Measurements from ENCODE around the gene KCND3.

Gene KCND3

DNA sequence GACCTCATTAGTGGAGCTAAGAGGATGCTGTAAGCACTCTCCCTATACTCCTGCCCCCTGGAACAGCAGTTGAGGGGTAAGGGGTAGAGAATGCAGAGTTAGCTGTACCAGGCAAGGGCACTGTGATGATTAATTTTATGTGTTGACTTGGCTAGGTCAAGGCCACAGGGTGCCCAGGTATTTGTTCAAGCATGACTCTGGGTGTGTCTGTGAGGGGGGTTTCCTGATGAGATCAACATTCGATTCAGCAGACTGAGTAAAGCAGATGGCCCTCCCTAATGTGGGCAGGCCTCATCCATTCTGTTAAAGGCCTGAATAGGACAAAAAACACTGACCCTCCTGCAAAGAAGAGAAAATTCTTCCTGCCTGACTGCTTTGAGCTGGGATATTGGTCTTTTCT lies 110.8 kb downstream of the KCND3 start:
- no peak for DNase-seq

DNA sequence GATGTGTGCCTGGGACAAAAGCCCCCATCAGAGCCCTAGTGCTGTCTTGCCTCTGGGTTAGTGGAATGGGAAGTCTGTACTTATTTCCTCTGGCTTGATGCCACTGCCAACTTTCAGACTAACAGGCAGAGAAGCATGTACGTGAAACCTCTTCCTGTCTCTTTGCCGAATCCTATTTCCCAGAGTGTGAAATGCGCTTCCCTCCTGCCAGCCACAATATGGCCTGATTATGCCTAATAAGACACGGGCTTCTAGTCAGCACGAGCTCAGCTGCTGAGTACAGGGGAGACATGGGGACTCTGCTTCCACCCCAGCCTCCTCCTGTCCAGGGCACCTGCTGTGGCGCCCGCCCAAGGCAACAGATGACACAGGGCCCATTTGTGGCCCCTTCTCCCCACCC lies 111.4 kb downstream of the KCND3 start:
- no peak for DNase-seq

DNA sequence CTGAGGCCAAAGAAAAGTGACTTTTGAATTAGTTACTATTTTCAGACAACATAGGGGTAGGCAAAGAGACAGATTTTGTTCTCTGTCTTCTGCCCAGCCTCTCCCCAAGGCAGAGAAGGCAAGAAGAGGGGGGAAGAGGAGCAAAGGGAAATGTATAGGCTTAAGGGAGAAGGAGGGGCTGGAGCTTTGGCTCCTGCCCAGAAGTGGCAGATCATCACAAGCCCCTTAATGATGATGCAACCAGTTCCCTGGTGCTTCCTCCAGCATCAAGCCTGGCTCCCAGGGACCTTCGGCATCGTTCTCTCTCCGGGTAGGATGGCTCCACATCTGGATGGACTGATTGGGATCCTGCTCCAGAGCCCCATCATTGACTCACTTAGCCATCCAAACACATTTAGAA lies 112.8 kb downstream of the KCND3 start:
- DNase-seq: no peak

DNA sequence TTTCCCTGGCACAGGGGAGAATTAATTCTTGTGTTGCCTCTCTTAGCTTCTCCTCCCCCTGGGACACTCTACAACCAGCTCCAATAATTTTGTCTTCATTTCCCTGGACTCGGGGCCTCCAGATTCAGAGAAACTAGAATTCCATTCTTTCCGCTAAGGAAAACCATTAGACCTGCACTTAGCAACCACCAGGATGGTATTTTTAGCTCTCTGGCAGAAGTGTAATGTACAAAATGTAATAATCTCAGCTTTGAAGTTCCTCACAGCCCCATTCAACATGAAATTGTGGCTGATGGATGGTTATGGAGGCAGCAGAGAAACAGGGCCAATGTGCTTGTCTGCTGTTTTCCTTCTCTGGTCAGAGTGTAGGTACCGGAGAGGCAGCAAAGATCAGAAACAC lies 113.8 kb downstream of the KCND3 start:
- DNase-seq: no peak

DNA sequence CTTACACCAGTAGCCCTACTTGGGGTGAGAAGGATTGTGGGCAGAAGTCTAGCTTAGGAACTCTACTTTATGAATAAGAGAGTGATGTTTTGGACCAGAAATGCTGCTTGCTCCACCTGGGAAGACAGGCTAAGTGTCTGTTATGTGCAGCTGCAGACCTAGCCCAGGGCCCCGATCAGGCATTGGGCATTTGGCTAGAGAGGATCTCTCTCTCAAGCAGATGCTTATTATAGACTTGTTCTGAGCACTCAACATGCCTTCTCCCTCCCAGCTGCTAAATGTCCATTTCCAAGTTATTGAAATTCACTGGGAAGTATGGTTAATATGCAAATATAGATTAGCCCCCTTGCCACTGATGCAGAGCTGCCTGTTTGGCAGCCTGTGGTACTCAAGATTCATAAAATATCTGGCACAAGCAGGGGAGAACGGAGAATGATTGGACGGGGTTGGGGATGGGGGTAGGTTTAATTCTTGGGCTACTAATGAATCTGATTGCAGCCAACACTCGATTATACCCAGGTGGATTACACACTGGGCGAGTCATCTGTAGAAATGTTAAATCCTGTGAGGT lies 115.9 kb downstream of the KCND3 start:
- no peak for DNase-seq

DNA sequence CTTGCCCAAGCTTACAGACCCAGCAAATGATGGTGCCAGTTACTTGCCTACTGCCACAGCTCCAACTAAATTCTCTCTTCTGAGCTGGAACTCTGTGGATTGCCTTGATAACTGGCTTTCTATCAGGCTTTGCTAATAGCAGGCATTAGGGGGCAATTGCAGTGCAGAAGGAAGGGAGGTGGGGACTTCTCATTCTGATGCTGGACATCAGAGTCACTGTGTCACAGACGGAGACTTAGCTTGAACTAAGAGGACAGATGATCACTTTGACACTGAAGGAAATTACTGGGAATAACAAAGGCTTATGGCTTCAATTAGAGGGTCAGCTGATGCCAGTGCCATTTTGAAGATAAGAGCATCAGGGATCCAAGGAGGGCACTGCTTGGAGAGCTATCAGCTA lies 119.3 kb downstream of the KCND3 start:
- DNase-seq: no peak

DNA sequence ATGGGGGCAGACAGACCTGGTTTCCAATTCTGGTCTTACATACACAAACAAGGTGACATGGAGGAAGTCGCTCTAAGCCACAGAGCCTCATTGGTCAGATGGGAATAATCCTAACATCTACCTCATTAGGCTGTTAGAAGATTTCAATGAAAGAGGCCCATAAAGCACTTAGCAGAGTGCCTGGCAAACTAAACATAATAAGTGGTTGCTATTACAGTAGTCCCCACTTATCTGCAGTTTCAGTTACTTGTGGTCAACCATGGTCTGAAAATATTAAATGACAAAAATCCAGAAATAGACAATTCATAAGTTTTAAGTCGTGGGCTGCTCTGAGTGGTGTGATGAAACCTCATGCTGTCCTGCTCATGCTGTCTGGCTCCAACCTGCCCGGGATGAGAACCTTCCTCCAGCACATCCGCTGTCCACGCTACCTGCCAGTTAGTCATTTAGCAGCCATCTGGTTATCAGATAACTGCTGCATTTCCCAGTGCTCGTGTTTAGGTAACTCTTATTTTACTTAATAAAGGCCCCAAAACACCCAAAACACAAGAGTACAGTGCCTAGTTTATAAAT lies 121.5 kb downstream of the KCND3 start:
- no peak for DNase-seq

DNA sequence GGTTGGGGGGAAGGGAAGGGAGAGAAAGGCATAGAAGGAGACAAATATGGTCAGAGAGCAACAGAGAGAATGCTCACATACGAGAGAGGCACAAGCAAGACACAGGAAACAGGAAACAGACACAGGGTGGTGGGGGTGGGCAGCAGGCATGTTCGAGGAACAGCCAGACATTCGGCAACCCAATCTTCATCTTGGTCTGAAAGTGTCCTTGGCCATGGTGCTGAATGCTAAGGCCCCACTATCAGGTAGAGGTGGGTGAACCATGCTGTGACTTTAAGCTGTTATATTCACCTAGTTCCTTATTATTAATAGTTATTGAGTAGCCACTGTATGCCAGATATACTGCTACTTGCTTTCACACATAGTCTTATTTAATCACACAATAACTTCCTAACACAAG lies 124.6 kb downstream of the KCND3 start:
- DNase-seq: no peak

DNA sequence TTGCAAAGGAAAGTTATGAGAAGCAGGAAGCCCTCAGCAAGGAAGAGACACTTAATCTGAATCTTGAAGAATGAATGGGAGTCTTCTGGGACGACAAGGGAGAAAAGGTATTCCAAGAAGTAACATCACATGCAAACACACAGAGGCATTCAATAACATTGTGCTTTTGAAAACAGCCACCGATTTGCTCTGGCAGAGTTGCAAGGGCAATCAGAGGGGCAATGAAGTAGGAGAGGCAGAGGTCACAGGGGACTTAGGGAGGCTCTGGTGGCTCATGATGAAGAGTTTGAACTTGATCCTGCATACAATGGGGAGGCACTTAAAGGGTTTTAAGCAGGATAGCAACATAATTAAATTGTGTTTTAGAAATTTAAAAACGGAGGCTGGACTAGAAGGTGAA lies 126.1 kb downstream of the KCND3 start:
- no peak for DNase-seq

DNA sequence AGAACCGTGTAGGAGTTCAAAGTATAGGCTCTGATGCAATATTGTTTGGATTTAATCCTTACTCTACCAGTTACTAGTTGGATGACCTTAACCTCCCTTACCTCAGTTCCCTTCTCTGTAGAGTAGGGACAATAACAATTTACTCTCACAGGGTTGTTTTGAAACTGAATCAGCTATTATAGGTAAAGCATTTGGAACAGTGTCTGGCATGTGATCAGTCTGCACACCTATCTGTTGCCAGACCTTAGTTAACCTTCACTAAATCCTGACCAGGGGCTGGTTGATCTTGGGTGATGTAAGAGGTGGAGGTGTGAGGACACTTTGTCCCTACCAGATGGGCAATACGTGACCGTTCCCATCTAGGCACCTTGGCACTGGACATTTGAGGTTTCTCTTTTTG lies 126.9 kb downstream of the KCND3 start:
- DNase-seq: no peak

DNA sequence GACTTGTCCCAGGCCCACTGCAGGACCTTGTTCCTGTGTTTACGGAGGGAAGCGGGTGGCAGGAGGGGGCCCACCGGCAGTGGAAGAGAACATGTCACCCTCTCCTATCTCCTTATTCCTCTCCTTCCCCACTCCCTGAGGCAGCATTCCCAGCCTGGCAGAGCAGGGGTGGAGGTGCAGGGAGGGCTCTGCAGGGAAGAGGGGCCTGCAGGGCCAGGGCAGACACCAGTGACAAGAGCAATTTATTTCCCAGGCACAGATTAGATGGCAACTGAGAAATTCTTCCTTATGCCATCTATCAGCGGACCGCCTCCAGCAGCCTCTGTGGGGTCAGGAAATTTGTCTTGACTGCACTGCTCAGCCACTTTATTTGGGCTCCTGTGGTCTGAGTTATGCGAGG lies 127.9 kb downstream of the KCND3 start:
- DNase-seq: no peak

DNA sequence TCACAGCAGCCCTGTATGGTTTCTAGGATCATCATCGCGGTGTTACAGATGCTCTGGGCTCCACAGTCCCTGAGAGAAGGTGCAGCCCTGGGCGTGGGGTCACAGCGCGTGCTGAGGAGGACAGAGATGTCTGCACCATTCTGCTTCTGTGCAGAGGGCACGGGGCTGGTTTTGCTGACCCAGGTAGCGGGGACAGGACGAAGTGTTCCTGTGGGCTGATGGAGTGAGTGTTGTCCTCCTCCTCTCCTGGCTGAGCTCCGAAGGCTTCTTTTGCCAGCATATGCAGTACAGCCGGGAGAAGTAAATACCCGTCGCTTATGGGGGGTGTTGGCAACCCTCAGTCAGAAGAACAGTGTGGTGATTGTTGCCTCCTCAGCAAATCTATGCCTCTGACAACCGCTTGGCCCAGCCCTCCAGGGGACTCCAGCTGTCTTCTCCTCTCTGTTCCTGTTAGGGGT lies 132.2 kb downstream of the KCND3 start:
- no peak for DNase-seq

DNA sequence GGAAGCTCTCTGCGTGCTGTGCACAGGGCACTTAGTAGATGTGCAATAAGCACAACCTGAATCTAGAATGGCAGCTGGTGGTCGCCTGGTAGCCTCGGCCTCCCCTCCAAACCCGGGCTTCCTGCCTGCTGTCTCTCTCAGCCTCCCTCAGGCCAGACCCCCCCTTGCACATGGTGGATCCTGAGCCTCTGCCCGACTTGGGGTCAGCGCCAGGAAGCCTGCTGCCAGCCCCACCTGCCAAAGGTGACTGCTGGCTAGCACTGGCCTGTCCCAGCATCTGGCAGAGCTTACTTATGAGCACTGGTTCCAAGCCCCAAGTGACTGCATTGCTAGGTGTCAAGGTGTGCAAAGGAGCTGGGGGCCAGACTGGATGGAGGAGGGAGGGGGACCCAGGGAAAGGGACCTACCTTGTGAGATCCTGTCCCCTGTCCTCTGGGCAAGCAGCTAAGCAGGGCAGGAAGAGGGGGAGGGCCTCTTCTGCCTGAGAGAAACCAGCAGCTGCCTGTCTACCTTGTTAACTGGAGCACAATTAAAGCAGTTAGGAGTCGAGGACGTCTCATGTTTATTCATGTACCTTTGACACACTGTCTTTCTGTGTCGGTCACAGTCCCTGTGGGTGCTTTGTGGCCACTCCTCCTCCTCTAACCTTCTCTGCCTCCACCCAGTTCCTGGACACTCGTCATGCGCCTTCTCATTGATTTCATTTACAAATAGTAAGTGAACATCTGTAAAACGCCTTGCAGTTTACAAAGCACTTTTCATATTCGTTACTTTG lies 132.9 kb downstream of the KCND3 start:
- DNase-seq: no peak

DNA sequence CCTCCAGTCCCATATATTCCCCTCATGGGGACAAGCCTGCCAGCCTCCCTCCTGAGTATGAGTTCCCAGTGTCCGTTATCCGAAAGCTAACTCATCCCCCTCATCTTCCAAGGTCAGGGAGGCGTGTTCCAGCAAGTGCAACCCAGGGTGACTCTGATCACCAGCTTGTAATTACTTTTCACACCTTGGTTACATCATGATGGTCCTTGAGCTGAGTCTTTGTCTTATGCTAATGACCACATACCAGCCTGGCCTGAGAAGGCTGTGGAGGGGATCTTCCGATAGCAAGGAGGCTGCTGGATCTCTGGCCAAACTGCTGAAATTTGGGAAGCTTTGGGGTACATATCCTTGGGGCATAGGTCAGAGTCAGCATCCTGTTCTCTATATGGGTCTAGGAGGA lies 134.2 kb downstream of the KCND3 start:
- no peak for DNase-seq

DNA sequence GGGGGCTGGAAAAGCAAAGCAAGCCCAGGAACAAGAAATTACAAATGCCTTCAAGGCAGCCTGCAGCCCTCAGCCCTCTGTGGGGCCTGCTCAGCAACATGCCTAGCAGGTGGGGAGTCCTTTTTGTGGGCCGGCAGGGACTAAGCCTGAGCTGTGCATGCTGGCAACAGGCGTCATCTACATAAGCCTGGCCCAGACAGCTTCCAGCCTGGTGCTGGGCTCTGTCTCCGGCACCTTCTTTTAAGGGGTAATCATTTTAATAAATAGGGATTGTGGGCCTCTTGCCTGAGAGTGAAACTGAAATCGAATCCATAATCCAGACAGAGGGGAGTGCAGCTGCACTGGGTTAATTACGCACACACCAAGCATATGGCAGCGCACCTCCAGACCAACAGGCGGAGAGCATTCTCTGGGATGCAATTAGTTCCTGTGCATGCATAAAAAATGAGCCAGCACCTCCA lies 137.2 kb downstream of the KCND3 start:
- no peak for DNase-seq

DNA sequence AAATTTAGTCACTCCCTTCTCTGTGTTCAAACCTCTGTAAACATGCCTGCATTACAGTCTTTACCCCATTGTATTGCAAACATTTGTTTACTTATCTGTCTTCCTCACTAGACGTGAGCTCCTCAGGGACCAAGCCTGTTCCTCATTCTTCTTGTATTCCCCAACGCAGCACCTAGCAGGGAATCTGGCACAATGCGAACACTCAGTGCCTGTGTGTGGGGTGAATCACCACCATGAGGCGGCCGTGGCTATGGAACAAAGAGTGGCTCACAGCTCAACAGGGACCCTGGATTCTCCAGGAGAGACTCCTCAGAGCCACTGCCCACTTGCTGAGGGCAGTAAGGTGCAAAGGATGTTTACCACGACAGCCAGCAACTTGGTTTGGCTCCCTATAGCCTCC lies 137.9 kb downstream of the KCND3 start:
- no peak for DNase-seq

DNA sequence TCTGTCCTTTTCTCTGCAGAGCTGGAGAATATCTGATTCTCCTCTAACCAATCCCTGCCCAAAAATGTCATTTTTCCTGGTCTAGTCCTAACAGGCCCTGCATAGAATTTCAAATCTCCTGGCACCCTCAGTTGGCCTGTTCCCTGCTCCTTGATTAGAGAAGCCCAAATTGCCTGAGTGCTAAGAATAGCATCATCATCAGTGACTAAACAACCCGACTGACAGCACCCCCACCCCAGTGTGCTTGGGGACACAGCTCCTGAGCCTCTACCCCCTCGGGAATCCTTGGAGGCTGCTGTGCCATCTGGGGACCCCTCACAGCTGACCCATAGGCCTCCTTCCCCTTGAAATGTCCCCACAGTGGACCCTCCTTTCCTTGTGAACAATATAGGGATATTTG lies 139.4 kb downstream of the KCND3 start:
- no peak for DNase-seq

DNA sequence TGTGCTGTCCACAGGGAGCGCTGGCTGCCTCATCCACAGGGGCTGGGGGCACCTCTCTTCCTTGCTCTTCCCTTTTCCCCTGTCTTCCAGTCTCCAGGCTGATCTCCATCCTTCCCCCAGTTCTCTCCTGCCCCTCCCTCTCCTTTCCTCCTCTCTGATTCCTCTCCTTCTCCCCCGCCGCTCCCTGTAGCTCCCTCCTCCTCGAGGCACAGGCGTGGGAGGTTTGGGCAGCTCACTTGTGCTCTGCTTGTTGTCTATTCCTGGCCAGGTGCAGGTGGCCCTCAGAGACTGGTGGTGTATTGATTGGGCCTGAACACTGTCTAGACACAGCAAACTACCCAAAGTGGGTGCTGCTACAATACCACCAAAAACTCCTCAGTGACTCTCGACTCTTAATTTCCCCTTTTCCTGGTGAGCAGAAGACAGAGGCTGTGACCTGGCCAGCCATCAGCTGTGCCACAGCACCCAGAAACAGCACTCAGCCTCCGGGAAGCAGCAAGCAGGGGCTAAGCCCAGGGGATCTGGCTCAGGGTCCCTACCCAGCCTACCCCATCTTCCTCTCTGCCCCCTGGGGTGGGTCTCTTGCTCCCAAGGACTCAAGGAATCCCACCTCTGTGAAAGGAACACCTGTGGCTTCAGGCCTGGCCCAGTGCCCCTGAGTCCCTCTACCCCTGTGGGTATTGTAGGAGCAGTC lies 140.5 kb downstream of the KCND3 start:
- no peak for DNase-seq

DNA sequence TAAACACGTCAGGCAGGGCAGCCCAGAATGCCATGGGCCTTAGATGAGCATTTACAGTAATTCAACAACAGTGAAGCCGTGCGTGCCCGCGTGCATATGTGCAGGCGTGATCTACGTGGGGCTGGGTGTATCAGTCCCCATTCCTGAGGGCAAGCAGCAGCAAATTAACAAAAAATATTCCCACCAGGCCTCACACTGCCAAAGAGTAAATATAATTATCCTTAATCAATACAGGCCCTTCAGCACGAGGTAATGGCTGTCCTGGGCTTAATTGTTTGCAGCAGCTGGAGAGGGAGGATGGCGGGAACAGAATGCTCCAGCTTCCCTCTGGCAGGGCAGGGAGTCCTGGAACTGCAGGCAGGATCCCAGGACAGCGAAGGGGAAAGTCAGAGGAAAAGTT lies 142.0 kb downstream of the KCND3 start:
- DNase-seq: no peak

DNA sequence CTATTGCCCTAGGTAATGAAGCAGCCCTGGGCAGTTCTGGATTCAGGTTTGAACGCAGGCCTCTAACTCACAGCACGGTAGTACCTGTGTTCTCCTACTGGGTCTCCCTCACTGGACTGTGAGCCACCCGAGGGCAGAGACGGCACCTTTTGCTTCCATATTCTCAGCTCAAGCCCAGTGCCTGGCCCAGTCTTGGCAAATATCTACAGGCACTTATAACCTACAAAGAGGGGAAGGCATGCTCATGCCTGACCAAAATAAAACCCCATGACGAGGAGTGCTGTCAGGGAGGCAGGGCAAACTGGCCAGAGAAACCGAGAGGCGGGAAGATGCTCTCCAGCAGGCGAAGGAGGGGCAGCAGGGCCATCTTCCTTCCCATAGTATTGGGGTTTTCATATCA lies 142.6 kb downstream of the KCND3 start:
- DNase-seq: no peak

DNA sequence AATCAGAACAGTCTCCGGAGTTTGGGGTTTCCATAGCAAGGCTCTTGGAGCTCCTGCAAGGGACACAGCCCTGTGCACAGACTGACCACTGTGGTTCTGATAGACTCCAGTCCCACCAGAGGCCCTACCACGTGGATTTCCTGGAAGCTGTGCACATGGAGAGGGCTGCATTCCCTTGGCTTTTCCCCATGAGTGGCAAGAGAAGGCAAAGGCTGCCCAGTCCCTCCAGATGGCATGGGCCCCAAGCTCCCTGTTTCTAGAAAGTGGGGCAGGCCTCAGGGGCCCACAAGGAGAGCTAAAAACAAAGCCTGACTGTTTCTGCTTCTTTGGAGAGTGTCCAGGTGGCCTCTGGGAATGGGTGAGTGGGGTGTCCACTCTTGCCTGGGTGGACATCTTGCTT lies 146.3 kb downstream of the KCND3 start:
- no peak for DNase-seq

DNA sequence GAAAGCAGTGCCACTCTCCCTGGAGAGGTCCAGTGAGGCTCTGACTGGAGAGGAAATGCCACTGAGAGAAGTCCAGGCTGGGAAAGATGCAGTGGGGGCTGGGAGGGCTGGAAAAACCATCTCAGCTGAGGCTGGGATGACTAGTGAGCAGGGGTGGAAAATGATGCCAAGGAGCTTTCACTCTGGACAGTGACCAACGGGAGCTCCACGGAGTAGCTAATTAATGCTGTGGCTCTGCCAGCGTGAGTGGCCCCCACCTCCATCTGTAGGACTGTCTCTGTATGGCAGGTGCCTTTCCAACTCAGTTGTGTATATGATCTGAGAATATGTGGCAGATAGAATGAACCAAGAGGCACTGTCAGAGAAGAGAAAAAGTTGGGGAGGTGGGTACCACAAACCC lies 147.1 kb downstream of the KCND3 start:
- no peak for DNase-seq

DNA sequence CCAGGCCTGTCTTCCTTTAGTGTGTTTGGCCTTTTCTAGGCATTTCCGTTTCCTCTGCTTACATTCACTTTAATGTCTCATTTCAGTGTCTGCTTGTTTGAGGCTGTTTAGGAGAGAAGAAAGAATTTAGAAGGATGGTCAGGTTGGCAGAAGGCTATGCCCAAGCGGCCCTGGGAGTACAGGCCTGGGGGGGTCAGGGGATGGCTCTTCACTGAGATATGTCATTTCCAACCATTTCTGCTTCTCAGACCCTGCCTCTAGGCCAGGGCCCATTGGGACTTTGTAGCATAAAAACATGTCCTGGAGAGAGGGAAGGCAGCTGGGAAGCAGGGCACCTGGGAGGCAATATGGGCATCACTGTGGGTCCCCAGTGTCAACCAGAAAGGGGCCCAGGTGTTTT lies 147.7 kb downstream of the KCND3 start:
- no peak for DNase-seq

DNA sequence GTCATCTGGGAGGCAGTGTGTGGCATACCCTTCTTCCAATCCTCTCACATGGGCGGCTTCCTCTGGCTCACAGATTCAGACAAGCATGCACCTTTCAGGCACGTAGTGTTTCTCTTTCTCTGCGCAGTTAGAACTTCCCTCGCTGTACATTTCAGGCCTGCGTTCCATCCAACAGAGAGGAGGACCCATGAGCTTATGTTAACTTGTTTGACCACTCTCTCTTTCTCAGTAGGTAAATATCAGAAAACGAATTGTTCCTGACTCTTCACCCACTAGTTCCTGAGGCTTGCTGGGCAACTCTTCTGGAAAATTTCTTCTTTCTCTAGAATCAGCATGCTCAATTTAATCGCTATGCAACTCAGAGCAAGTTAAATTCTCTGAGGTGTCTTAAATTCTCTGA lies 148.3 kb downstream of the KCND3 start:
- no peak for DNase-seq
